HT1080 (cell line): Measurements from ENCODE around the gene SH3GLB2. TPM values are rescaled to one million over a fixed set of nuclear protein-coding genes. Genes with fewer than 3 reads are reported as not detected.
A peak's percentile ranks its signal among the peaks of the same experiment; 100 is the strongest.
"Not testable (repeated sequence)": the region's sequence is repeated elsewhere in the genome, so short reads cannot be mapped to it uniquely, and the experiment has no call there.

ENCODE experiments used
- DNase-seq: peaks from one replicate; pipeline ENCODE4 v3.0.0-alpha.2; 2015; ENCODE audit warnings: low read depth
- total RNA-seq: library from RNA; depleted of rRNA; stranded (reverse); fragments of >200 nt; shearing (Covaris generic); gene quantifications from 2 replicates; pipeline ENCODE4 v1.2.3, GENCODE V29; 2014

The SH3GLB2 gene
- total RNA-seq, 1 experiment from 2014 or later: 48.5 TPM

DNA sequence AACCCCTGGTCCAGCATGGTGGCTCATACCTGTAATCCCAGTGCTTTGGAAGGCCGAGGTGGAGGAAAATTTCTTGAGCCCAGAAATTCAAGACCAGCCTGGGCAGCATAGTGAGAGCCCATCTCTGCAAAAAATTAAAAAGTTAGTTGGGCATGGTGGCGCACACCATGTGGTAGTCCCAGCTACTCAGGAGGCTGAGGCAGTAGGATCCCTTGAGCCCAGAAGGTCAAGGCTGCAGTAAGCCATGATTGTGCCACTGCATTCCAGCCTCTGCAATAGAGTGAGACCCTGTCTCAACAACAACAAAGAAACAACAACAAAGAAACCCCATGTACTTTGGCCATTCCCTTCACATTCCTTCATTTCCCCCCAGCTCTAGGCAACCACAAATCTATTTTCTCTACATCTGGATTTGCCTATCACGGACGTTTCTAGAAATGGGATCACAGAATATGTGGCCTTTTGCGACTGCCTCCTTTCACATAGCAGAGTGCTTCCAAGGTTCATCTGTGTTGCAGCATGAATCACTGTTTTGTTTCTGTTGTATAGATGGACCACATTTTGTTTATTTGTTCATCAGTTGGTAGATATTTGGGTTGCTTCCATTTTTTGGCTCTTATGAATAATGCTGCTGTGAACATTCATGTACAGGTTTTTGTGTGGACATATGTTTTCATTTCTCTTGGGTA lies 26.2 kb upstream of the SH3GLB2 start:
- no peak for DNase-seq

GRCh38 chr9:129053020-129053419 lies 24.9 kb upstream of the SH3GLB2 start:
- no peak for DNase-seq

- no peak for DNase-seq
These were observed 24.5 kb upstream of the SH3GLB2 start for GRCh38 chr9:129052592-129052991.

DNA sequence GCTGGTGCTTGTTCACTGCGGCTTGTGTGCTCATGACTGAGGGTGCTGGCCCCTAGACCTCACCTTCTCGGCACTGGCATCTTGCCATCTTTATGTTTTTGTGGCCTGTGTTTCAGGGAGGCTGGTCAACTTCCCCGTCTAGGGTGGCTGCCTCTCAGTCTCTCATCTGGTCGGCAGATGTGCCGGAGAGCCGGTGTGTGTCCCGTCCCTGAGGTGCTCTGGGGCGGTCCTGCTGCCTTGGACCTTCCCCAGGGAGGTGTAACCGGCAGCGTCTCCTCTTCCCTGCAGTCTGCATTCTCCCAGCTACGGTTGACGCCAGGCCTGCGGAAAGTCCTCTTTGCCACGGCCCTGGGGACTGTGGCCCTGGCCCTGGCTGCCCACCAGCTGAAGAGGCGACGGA lies 13.9 kb upstream of the SH3GLB2 start:
- no peak for DNase-seq

DNA sequence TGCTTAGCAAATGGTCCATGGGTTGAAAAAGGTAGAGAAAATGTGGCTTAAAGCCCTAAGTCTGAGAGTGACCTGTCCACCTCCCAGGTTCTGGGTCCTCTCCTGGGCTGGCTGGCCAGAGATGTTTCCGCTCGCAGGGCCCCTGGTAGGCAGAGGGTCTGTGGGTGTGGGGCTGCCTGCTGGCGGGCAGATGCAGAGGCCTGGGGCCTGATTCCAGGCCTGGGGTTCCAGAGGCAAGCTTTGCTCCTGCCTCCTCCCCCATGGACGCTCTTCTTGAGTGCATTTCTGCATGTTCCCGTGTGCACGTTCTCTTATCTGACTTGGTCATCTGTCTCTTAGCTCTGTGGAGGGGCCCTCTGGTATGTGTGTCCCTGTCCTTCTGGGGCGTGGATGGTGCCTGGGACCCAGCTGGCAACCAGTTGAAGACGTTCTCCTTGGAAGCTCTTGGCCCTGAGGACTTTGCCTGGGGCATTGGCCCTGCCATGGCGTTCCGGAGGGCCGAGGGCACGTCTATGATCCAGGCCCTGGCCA lies 12.0 kb upstream of the SH3GLB2 start:
- DNase-seq: no peak

DNA sequence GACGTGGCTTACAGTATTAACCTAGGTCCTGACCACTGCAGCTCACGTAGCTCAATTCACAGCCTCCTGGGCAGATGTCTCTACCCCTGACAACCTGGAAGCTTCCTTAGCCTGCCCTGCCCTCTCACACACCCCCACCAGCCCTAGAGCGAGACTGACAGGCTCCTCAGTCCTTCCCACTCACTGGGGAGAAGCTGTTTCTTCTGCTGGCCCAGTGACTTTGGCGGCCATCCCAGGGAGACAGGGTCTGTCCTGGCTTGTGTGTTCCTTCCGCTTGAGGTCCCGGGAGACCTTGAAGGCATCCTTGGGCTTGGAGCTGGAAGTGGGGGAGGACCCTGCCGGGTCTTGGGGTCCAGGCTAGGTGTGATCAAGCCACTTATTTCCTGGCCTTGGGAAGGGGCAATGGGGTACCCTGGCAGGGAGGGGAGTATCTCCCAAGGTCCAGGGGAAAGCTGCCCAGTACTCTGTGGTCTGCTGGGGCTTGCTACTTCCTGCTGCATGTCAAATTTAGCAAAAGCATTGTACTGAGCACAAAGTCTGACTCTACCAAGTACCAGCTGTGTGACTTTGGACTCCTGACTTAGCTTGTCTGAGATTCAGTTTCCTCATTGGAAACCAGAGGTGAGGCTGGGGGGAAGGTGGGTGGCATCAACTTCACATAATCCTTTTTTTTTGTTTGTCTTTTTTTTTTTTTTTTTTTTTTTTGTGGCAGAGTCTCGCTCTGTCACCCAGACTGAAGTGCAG lies 10.2 kb upstream of the SH3GLB2 start:
- DNase-seq: no peak

- no peak for DNase-seq
These were observed 9.6 kb upstream of the SH3GLB2 start for GRCh38 chr9:129037767-129038098.

DNA sequence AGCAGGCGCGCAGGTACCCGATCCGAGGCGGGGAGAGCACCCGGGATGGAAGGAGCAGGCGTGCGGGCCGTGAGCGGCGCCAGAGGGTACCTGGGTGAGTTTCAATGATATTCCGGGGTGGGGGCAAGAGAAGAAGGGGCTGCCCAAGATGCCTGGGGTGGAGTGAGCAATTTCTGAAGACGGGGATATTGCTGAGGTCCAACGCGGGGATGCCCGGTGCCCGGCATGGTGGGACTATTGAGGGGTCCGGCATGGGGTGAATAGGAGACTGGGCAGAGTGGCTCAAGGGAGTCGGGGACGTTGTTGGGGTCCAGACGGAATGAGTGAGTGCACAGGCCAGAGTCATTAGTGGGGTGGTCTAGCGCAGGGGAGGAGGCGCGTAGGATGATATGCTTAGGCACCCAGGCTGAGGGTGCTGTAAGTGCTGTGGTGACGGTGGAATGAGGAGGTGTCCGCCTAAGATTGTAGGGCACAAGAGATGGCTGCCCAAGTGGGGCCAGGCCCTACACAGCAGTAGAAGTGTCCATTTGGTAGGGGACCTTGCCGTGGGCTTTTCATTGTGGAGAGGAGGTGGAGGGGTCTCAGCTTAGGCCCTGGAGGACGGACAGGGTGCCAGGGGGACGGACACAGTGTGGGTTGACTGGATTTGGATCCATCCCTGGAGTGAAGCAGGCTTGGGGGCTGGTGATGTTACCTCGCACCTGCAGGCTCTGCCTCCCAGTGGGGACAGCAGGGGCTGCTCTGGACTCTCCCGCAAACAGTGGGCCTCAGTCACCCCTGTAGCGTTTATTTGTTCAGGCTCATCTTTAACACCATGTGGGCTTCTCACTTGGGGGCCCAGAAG lies 9.0 kb upstream of the SH3GLB2 start:
- no peak for DNase-seq

DNA sequence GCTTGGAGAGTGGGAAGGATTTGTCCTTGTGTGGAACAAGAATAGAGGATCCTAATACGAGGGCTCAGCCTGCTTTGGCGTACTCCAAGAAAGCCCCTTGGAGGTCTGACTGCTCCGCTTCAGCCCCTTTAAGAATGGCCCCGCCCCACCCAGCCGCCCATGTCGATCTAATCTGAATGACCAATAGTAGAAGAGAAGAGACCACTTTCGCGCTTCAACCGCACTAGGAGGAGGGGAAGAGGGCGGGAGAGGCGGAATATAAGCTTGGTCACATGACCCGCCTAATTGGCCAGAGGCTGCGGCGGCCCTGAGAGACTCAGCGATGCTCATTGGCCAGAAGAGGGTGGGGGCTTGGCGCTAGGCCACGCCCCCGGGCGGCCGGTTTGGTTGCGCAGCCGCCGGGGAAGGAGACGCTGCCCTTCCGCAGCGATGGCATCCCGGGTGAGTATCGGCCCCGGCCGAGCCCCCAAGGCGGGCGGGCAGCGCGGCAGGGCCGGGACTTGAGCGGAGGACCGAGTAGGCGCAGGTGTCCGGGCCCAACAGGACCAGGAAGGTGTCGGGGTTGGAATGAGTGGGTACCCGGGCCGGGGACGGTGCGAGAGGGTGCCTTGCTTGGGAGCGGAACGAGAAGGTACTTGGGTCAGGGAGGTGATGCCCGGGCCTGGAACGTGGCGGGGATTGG lies 8.3 kb upstream of the SH3GLB2 start, which contains the start of gene MIGA2:
TSS of gene MIGA2 (plus strand) at position 386 of the 682 bp plus-strand sequence. CDS start 3,969 bp downstream, outside the sequence.
- DNase-seq: peak; percentile 99

GRCh38 chr9:129035838-129036237 lies 7.7 kb upstream of the SH3GLB2 start:
- DNase-seq: not testable (repeated sequence)

GRCh38 chr9:129033216-129033615 lies 5.1 kb upstream of the SH3GLB2 start:
- no peak for DNase-seq

DNA sequence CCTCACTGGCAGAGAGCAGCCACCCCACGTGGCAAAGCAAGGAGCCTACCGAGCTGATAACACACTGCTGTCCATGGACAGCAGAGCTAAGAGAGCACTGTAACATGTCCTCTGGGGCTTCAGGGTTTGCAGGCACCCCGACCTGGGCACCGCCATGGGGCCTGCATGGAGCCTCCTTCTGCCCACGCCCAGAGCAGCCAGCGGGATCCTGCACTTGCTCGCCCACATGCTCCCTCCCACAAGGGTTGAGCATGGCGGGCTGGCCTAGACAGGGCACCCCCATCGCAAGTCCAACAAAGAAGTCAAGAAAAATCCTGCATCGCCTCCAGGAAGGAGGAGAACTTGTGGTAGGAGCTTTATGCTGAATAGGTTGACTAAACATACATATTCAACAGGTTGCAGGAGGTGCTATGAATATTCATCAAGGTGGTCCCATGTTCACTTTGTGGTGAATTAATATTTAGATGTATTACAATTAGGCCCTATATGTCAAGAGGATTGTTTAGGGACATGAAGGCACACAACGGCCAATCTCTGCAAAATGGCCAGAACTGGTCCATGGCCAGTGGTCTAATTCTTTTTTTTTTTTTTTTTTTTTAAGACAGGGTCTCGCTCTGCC lies 4.5 kb upstream of the SH3GLB2 start:
- no peak for DNase-seq

DNA sequence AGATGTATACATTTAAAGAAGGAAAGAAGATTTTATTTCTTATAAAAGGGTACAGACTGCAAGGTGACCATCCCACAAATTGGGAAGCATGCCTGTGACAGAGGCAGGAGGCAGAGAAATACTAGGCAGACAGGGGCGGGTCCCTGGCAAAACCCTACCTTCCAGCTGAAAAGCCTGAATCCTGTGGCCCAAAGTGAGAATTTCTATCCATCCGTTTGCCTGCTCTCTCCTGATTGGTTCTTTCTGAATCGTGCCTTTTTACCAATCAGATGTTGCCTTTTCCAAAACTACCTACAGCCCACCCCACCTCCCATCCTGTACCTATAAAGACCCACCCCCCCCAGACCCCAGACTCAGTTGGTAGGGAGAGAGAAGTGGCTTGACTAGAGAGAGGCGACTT lies 3.4 kb upstream of the SH3GLB2 start:
- no peak for DNase-seq

DNA sequence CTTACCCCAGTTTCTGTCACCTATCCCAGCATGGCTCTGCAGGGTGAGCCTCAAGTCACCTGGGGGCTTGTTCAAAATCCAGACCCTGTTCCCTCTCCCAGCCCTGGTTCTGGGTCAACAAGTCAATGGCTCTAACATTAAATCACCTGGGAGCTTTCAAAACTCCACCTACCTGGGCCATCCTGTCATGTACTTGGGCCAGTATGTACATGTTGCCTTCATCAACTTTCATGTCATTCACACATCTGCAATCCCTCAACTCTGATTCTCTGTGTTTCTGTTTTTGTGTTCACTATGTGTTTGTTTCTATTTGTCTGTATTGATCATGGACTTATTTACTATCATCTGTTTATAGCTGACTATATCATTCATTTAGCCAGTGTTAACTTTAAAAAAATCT lies 2.1 kb upstream of the SH3GLB2 start:
- DNase-seq: no peak

DNA sequence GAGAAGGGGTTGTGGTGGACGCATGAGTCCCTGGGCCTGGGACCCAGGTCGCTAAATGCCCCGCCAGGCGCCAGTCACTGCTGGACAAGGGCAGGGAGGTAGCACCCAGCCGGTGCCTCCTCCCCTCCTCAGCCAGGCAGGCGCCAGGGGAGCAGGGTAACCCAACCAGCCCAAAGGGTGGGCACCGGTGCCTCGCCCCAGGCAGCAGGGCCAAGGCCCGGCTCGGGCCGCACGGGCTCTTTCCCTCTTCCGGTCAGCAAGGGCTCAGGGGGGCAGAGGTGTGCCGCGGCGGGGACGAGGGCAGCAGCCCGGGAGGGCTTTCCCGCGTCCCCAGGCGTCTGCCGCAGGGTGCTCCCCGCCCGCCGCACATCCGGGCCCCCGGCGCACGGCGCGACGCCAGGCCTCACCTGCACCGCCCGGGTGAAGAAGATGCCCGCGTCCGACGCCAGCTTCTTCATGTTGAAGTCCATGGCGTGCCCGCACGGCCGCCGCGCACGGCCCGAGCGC lies 393 bp downstream of the SH3GLB2 start:
- DNase-seq: peak; percentile 38

DNA sequence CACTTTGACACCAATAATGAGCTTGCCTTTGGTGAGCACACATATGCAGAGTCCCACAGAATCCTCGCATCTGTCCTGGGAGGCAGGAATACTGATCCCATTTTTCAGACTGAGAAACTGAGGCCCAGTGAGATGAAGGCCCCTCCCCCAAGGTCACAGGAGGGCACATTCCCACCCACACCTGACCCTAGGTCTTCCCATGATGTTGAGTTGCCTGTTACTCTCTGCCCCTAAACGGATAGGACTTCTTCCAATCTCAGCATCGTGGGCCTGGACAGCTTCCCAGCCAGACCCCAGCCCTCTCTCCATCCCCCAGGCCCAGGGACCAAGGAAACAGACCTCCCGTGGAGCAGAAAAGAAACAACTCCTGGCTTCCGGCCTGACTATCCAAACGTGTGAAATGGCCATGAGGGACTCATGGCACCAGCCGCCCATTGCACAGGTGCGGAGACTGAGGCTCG lies 877 bp downstream of the SH3GLB2 start:
- DNase-seq: no peak

GRCh38 chr9:129026442-129027223 lies 1.5 kb downstream of the SH3GLB2 start:
- no peak for DNase-seq

- no peak for DNase-seq
These were observed 4.3 kb downstream of the SH3GLB2 start for GRCh38 chr9:129023908-129024233.

- peak; percentile 81 for DNase-seq
These were observed 4.9 kb downstream of the SH3GLB2 start for GRCh38 chr9:129023036-129023907.
